HL-60 (cell line): ENCODE data around the gene ST13.

ENCODE experiments used
- SPI1 ChIP-seq: IDR thresholded peaks from 2 replicates; pipeline ENCODE4 v1.6.1; 2012; ENCODE audit warnings: low read depth, mild to moderate bottlenecking, borderline replicate concordance
- TF ChIP-seq, protein P1 (sequence below): IDR thresholded peaks from one replicate; pipeline ENCODE4 v1.5.1; 2011; ENCODE audit warnings: low read length, control low read depth, inconsistent platforms; ENCODE audit not compliant: insufficient read depth

GRCh38 chr22:40805239-40805638, 51.2 kb downstream of the ST13 start:
- TF ChIP-seq, protein P1, sequence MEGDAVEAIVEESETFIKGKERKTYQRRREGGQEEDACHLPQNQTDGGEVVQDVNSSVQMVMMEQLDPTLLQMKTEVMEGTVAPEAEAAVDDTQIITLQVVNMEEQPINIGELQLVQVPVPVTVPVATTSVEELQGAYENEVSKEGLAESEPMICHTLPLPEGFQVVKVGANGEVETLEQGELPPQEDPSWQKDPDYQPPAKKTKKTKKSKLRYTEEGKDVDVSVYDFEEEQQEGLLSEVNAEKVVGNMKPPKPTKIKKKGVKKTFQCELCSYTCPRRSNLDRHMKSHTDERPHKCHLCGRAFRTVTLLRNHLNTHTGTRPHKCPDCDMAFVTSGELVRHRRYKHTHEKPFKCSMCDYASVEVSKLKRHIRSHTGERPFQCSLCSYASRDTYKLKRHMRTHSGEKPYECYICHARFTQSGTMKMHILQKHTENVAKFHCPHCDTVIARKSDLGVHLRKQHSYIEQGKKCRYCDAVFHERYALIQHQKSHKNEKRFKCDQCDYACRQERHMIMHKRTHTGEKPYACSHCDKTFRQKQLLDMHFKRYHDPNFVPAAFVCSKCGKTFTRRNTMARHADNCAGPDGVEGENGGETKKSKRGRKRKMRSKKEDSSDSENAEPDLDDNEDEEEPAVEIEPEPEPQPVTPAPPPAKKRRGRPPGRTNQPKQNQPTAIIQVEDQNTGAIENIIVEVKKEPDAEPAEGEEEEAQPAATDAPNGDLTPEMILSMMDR = no peak
- TF ChIP-seq SPI1 = no peak
